AG10803 (cell line): ENCODE data around the gene CROCC2.

Experiments used
- DNase-seq: peaks from one replicate; pipeline ENCODE4 v3.0.0; 2010; ENCODE audit warnings: low read depth
- H3K4me3 ChIP-seq: 2 replicates; pipeline ENCODE4 v1.5.1; 2011; ENCODE audit warnings: mild to moderate bottlenecking, low read length, control low read depth
- CTCF ChIP-seq: conservative IDR thresholded peaks from 2 replicates; pipeline ENCODE4 v1.5.1; 2011; ENCODE audit warnings: mild to moderate bottlenecking, low read length, control low read depth, inconsistent platforms

Gene CROCC2

DNA sequence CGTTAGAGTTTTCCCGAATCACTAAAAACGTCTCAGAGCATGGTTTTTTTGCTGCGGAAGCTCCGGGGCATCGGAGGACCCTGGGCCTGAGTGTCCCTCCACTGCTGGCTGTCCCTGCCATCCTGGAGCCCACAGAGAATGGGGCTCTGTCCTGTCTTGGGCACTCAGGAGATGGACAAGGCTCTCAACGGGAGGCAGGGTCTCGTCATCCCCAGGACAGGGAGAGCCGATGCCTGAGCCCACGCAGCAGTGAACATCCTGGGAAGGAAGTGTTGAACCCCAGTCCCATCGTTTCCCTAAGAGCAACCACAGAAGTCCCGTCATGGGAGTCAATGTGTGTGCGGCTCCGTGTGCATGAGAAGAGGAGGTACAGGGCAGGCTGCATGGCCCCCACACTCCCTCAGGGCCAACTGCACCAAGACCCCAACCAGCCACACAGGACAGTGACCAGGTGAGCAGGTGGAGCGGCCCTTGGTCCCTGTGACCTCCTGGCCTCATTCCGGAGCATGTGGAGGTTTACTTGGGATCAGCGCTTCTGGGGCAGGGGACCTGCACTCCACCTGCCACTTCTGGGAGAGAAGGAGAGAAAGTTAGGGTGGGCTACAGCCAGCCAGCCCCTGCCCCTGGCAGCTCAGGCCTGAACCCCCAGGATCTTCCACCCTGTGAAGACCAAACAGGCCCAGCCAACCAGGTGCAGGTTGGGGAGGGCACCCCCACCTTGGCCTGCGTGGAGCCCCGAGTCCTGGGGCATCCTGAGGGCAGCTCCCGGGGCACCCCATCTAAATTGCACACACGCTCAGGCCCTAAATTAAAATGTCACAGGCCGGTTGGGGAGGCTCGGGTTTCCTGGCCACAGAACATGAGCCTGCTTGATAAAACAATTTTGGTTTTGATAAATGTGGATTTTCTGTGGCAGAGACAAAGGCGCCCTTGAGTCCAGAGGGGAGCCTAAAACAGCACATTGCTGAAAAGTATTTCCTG lies 89.2 kb downstream of the CROCC2 start:
- no peak overlapping the region for H3K4me3 ChIP-seq
- DNase-seq, result no peak
- TF ChIP-seq CTCF, result no peak

DNA sequence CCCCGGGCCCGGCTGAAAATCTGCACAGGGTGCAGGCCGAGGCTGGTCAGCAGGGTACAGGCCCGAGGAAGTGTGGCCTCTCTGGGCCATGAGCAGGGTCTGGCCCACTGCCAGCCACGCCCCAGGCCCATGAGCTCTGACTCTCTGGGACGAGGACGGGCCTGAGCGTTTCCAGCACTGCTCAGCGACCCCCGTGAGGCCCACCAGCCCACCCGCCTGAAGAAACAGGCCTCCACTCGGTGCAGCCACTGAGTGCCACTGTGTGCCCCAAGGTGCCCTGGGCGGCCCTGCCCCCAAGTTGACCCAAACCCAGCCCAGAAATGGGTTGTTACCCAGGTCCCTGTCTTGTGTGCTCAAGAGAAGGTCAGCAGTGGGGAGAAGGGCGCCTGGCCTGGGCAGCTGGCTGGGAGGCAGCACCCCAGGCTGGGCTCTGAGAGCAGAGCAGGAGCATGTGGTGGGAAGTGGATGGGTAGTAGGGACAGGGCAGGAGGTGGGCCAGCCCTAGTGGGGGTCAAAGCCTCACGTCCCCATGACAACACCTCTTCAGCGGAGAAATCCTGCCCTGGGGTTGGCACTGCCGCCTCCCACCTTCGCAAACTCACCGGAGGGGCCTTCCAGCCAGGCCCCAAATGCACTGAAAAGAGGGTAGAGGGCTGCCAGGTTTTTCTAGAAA lies 90.2 kb downstream of the CROCC2 start:
- DNase-seq, result no peak
- no peak overlapping the region for H3K4me3 ChIP-seq
- TF ChIP-seq CTCF, result no peak

DNA sequence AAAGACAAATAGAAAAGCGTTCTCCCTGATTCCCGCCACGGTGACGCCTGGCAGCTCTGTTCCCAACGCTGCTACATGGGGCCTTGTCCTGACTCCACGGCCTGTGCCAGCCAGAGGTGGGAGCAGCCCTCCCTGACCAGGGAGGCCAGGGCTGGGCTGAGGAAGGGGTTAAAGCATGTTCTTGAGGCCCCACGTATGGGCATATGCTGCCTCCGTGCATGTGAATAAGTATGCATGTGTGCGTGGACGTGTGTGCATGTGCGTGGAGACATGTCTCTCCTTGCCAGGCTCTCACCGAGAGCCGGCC lies 90.7 kb downstream of the CROCC2 start:
- H3K4me3 ChIP-seq, result no peak overlapping the region
- DNase-seq, result no peak
- TF ChIP-seq CTCF, result no peak

- DNase-seq, result peak; percentile 12
- no peak for TF ChIP-seq CTCF
- H3K4me3 ChIP-seq, result no peak overlapping the region
Observed at GRCh38 chr2:240997141-240997855, 91.2 kb downstream of the CROCC2 start.

DNA sequence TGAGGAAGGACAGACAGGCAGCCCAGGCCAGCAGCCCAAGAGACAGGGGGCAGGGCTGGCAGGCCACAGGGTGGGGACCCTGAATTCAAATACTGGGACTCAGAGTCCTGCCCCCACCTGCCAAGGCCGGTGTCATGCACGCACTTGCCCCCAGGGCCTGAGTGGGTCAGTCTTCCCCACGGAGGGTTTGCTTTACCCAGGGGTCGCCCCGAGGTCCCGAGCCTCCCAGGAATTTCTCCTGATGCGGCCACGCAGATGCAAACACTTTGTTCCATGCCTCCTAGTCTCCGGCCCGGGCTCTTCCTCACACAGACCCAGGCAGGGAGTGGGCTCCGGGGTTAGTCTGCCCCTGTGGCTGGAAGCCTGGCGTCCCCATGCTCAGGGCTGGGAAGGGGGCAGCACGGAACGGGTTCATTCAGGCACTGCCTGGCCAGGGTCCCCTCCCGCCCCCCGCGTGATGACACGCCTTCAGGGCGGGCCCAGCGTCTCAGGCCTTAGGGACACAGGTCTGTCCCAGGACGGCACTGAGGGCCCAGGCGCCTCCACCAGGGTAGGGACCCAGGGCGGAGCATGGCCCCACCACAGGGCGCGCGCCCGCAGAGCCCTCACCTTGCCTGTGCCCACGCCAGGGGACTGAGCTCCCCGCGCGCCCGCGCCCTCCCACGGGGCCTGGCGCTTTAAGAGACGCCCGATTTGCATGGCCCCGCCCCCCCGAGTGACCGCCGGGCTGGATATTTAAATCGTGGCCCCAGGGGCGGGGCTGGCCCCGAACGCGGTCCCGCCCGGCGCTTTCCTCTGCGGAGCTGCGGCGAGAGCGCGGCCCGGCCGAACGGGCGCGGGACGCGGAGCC lies 91.9 kb downstream of the CROCC2 start, which contains the start of gene SNED1:
Gene SNED1, plus strand, starts transcription at position 763 of the 850 bp plus-strand sequence. CDS start 220 bp downstream, outside the sequence.
- peak within 1 kb of the TSS; percentile 64 for H3K4me3 ChIP-seq
- no peak for TF ChIP-seq CTCF
- DNase-seq, result peak; percentile 75

GRCh38 chr2:240998706-240998994 lies 92.5 kb downstream of the CROCC2 start:
- TF ChIP-seq CTCF, result no peak
- peak overlapping the region; percentile 56 for H3K4me3 ChIP-seq
- DNase-seq, result no peak
